GM12878 (cell line): ENCODE results near the gene NUAK2. TPM values are rescaled to one million over a fixed set of nuclear protein-coding genes. Genes with fewer than 3 reads are reported as not detected.

ENCODE experiments used
- EZH2 ChIP-seq: IDR thresholded peaks from 2 replicates; pipeline ENCODE4 v1.6.1; 2012; ENCODE audit warnings: low read depth, mild to moderate bottlenecking, control low read depth, inconsistent platforms, low read length, borderline replicate concordance; ENCODE audit not compliant: control insufficient read depth
- POU2F2 ChIP-seq: IDR thresholded peaks from 3 replicates; pipeline ENCODE4 v1.6.1; 2011; ENCODE audit warnings: low read depth, mild to moderate bottlenecking, low read length, borderline replicate concordance
- TCF3 ChIP-seq: IDR thresholded peaks from 2 replicates; pipeline ENCODE4 v1.6.1; 2012; ENCODE audit warnings: low read depth, mild to moderate bottlenecking, low read length, borderline replicate concordance; ENCODE audit not compliant: insufficient read depth
- polyA plus RNA-seq, 11 experiments: library from polyadenylated mRNA; depleted of rRNA in 4 of 11; unstranded in 6 of 11; stranded (reverse) in 5 of 11; fragments of >200 nt; fragmentation: Nextera tagmentation in 4 of 11; fragmentation: Illumina TruSeq in 1 of 11; extraction: Ambion mirVana in 4 of 11; extraction: Trizol in 1 of 11; gene quantifications; 1 replicate in 1 of 11; 2 replicates in 10 of 11; pipeline versions ENCODE4 v1.2.1 to v1.2.3, GENCODE V29; 2011 to 2016; ENCODE audit warnings: inconsistent platforms in 2 of 11, missing spikeins in 2 of 11, low read depth in 1 of 11
- total RNA-seq, 4 experiments: library from RNA; depleted of rRNA in 3 of 4; stranded (reverse); fragments of >200 nt in 3 of 4; fragmentation: Illumina TruSeq in 1 of 4; extraction: Trizol in 1 of 4; gene quantifications; 2 replicates each; pipeline versions ENCODE4 v1.2.1 to v1.2.3, GENCODE V29; 2013 to 2021
- TF ChIP-seq, protein P1 (sequence below): fragments of 450-650 bp; formaldehyde crosslinking; IDR thresholded peaks from 2 replicates; pipeline ENCODE4 v1.5.0; 2022; ENCODE audit warnings: mild to moderate bottlenecking, missing genetic modification characterization
- TF ChIP-seq, protein P2 (sequence below): fragments of 450-650 bp; IDR thresholded peaks from 2 replicates; pipeline ENCODE4 v1.6.1; 2017; ENCODE audit warnings: mild to moderate bottlenecking
- TF ChIP-seq, protein P3 (sequence below): fragments of 150-350 bp; IDR thresholded peaks from 2 replicates; pipeline ENCODE4 v1.6.1; 2014; ENCODE audit warnings: mild to moderate bottlenecking, low read depth, low read length
- TF ChIP-seq, protein P4 (sequence below): fragments of 450-650 bp; IDR thresholded peaks from 2 replicates; pipeline ENCODE4 v1.6.1; 2018; ENCODE audit warnings: mild to moderate bottlenecking, low read depth, moderate library complexity; ENCODE audit not compliant: partially characterized antibody

NUAK2 gene
- total and polyA plus RNA-seq, 10 of the 15 experiments (the other 5 are each of a cell fraction or from before 2014, with no cell fraction given) = 0.27 to 3.0 (median 1.2) TPM

DNA sequence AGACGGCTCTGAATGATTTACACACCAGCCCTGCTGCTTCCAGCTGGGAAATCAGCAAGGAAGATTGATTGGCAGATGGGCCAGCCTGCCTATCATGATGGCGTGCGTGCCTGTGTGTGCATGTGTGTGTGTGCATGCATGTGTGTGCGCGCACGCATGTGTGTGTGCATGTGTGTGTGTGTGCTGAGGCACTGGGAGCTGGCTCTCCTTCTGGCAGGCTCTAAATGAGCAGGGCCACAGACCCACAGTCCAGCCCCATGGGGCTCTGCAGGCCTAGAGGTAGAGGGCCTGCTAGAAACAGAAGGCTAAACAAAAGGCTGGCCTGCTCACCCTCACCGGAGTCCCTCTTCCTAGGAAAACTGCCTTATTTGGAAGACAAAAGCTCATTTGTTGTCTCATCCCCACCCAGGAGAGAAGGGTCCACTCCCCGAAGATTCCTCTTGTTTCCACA, 29.2 kb upstream of the NUAK2 start (continued):
- TF ChIP-seq, protein P1, sequence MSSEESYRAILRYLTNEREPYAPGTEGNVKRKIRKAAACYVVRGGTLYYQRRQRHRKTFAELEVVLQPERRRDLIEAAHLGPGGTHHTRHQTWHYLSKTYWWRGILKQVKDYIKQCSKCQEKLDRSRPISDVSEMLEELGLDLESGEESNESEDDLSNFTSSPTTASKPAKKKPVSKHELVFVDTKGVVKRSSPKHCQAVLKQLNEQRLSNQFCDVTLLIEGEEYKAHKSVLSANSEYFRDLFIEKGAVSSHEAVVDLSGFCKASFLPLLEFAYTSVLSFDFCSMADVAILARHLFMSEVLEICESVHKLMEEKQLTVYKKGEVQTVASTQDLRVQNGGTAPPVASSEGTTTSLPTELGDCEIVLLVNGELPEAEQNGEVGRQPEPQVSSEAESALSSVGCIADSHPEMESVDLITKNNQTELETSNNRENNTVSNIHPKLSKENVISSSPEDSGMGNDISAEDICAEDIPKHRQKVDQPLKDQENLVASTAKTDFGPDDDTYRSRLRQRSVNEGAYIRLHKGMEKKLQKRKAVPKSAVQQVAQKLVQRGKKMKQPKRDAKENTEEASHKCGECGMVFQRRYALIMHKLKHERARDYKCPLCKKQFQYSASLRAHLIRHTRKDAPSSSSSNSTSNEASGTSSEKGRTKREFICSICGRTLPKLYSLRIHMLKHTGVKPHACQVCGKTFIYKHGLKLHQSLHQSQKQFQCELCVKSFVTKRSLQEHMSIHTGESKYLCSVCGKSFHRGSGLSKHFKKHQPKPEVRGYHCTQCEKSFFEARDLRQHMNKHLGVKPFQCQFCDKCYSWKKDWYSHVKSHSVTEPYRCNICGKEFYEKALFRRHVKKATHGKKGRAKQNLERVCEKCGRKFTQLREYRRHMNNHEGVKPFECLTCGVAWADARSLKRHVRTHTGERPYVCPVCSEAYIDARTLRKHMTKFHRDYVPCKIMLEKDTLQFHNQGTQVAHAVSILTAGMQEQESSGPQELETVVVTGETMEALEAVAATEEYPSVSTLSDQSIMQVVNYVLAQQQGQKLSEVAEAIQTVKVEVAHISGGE = no peak
- TF ChIP-seq TCF3 (no peak), POU2F2 (no peak), EZH2 (no peak)
- TF ChIP-seq, protein P2, sequence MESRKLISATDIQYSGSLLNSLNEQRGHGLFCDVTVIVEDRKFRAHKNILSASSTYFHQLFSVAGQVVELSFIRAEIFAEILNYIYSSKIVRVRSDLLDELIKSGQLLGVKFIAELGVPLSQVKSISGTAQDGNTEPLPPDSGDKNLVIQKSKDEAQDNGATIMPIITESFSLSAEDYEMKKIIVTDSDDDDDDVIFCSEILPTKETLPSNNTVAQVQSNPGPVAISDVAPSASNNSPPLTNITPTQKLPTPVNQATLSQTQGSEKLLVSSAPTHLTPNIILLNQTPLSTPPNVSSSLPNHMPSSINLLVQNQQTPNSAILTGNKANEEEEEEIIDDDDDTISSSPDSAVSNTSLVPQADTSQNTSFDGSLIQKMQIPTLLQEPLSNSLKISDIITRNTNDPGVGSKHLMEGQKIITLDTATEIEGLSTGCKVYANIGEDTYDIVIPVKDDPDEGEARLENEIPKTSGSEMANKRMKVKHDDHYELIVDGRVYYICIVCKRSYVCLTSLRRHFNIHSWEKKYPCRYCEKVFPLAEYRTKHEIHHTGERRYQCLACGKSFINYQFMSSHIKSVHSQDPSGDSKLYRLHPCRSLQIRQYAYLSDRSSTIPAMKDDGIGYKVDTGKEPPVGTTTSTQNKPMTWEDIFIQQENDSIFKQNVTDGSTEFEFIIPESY = no peak
- TF ChIP-seq, protein P3, sequence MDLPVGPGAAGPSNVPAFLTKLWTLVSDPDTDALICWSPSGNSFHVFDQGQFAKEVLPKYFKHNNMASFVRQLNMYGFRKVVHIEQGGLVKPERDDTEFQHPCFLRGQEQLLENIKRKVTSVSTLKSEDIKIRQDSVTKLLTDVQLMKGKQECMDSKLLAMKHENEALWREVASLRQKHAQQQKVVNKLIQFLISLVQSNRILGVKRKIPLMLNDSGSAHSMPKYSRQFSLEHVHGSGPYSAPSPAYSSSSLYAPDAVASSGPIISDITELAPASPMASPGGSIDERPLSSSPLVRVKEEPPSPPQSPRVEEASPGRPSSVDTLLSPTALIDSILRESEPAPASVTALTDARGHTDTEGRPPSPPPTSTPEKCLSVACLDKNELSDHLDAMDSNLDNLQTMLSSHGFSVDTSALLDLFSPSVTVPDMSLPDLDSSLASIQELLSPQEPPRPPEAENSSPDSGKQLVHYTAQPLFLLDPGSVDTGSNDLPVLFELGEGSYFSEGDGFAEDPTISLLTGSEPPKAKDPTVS = no peak
- TF ChIP-seq, protein P4, sequence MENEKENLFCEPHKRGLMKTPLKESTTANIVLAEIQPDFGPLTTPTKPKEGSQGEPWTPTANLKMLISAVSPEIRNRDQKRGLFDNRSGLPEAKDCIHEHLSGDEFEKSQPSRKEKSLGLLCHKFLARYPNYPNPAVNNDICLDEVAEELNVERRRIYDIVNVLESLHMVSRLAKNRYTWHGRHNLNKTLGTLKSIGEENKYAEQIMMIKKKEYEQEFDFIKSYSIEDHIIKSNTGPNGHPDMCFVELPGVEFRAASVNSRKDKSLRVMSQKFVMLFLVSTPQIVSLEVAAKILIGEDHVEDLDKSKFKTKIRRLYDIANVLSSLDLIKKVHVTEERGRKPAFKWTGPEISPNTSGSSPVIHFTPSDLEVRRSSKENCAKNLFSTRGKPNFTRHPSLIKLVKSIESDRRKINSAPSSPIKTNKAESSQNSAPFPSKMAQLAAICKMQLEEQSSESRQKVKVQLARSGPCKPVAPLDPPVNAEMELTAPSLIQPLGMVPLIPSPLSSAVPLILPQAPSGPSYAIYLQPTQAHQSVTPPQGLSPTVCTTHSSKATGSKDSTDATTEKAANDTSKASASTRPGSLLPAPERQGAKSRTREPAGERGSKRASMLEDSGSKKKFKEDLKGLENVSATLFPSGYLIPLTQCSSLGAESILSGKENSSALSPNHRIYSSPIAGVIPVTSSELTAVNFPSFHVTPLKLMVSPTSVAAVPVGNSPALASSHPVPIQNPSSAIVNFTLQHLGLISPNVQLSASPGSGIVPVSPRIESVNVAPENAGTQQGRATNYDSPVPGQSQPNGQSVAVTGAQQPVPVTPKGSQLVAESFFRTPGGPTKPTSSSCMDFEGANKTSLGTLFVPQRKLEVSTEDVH = no peak
